Activated T-cell treated with anti-CD3 and anti-CD28 coated beads, Interleukin-2, amount 50 U/mL, for 4 hours (primary cell): Measurements from ENCODE around the gene IQCE. TPM values are rescaled to one million over a fixed set of nuclear protein-coding genes. Genes with fewer than 3 reads are reported as not detected.
"Not testable (repeated sequence)": the region's sequence is repeated elsewhere in the genome, so short reads cannot be mapped to it uniquely, and the experiment has no call there.

ENCODE experiments used
- ATAC-seq, 2 donors: fragments of 200-7000 bp; cut with Tn5 transposase; one replicate each; pipeline ENCODE4 v1.10.0; 2021
- DNase-seq: peaks from one replicate; pipeline ENCODE4 v3.0.0-alpha.2; 2020
- H3K27me3 Mint-ChIP-seq: one replicate; pipeline ENCODE4 v1.8.0; 2021; ENCODE audit warnings: low read depth, mixed read lengths
- H3K36me3 Mint-ChIP-seq: one replicate; pipeline ENCODE4 v1.8.0; 2022; ENCODE audit warnings: mixed read lengths; ENCODE audit not compliant: insufficient read depth
- H3K4me1 Mint-ChIP-seq: one replicate; pipeline ENCODE4 v1.8.0; 2021; ENCODE audit warnings: low read depth, mixed read lengths
- H3K4me3 Mint-ChIP-seq: one replicate; pipeline ENCODE4 v1.8.0; 2021; ENCODE audit warnings: mild to moderate bottlenecking, moderate library complexity, mixed read lengths
- H3K9me3 Mint-ChIP-seq: one replicate; pipeline ENCODE4 v1.8.0; 2021; ENCODE audit warnings: mixed read lengths
- total RNA-seq, 3 donors: library from RNA; stranded (reverse); gene quantifications; one replicate each; pipeline ENCODE4 v1.2.1, GENCODE V29; 2021

The IQCE gene
- total RNA-seq, 3 donors from 2014 or later: 8.9 to 10.4 (median 9.0) TPM

DNA sequence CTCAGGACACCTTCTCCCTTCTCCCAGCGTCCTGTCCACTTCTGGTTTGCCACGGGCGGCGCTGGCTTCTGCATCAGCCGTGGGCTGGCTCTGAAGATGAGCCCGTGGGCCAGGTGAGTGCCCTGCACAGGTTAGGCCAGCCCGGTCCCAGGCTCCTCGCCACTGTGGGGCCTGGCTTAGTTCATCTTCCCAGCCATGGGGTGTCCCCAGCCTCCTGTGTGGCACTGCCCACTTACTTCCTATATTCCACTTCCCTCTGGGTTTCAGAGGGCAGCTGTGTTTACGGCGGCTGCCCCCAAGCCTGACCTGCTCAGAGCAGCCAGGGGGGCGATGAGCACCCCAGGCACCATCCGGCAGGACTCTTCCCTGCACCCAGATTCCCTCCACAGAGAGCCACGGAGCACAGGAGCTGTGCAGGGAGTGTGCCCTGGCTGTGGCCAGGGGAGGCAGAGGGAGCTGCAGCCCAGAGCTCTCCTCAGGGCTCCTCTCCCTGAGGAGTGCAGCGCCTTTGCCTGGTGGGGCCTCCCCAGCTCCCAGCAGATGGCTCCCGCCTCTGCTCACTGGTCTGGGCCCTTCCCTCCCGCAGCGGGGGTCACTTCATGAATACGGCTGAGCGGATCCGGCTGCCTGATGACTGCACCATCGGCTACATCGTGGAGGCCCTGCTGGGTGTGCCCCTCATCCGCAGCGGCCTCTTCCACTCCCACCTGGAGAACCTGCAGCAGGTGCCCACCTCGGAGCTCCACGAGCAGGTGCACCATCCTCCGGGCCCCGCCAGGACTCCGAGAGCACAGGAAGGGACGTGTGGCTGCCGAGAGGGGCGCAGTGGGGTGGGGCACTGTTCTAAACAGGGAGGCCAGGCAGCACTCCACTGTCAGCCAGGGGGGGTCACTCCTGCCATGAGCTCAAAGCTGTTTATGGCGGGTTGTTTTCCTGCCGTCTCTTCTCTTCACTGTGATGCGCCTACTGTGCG, 32.8 kb upstream of the IQCE start:
- Mint-ChIP-seq H3K9me3 (no peaks in the 10 kb centered on the region), H3K36me3 (peaks cover 4% of the 10 kb centered on the region), H3K27me3 (no peaks in the 10 kb centered on the region), H3K4me1 (peaks cover 66% of the 10 kb centered on the region), H3K4me3 (no peak overlapping the region)
- no peak for DNase-seq
- no peak for ATAC-seq

DNA sequence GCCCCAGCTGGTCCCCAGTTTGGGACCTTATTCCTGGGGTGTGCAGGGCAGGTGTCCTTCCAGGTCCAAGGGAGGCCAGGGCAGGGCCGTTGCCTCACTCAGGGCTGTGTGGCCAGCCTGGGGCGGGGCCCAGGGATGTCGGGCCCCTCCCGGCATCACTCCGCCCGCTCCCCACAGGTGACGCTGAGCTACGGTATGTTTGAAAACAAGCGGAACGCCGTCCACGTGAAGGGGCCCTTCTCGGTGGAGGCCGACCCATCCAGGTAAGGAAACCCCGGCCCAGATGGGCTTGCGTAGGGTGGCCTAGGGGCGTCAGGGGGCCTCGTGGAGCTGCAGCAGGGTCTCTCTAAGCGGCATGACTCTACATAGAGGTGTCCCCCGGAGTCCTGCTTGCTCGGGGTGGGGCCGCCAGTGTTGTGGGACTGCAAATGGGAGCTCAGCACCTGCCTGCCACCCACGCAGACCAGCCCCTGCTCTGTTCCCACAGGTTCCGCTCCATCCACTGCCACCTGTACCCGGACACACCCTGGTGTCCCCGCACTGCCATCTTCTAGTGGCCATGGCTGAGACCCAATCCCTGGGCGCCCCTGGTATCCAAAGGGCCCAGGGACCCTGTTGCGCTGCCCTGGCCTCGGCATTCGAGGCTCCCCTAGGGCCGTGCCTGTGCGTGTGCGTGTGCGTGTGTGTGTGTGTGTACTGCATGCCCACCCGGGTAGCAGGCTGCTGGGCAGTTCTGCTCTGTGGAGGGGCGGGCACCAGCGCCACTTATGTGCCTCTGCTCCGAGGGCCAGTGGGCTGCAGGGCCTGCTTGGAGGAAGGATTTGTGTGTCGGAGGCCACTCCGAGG, 31.9 kb upstream of the IQCE start:
- no peak for ATAC-seq
- Mint-ChIP-seq H3K4me1 (peaks cover 63% of the 10 kb centered on the region), H3K27me3 (no peaks in the 10 kb centered on the region), H3K9me3 (no peaks in the 10 kb centered on the region), H3K4me3 (no peak overlapping the region), H3K36me3 (peaks cover 4% of the 10 kb centered on the region)
- DNase-seq: no peak

DNA sequence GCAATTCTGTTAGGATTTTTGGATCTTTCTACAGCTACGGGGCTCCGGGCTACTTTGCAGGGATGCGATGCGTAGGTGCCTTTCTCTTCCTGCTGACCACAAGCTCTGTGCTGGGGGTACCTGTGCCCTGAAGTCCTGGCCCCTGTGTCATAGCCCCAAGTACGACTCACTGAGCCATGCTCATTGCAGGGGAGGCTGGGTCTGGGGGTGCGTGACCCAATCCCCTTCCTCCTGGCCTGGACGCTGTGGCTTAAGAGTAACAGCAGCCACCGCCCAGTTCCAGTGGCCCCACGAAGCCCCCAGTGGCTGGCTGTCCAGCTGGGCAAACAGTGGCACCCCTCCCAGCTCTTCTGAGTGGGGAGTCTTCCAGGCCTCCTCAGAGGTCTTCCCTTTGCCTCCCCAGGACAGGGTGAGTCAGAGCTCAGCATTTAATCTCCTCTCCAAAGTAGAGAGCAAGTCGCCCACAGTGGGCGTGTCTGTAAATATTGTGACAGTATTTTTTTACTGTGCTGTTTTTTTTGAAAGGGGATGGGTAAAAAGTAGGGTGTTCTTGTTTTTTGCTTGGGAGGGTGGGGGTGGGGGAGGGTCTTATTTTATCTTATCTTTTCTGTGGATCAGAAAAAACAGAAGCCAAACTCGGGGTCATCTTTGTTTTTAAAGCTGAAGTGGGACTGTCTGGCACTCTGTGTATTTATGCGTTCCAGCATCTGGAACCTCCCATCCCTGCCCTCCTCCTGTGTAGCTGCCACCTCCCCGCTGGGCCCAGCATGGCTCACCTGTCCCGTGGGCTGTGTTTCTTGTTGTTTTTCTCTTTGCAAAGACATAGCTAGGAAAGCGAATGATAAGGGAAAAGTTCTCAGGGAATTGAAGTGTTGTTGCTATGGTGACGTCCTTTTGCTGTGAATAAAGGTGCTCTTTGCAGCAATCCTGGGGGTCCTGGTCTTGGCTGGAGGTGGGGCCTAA, 31.0 kb upstream of the IQCE start:
- no peak overlapping the region for H3K4me3 Mint-ChIP-seq
- peak; percentile 27 to 28 for ATAC-seq

DNA sequence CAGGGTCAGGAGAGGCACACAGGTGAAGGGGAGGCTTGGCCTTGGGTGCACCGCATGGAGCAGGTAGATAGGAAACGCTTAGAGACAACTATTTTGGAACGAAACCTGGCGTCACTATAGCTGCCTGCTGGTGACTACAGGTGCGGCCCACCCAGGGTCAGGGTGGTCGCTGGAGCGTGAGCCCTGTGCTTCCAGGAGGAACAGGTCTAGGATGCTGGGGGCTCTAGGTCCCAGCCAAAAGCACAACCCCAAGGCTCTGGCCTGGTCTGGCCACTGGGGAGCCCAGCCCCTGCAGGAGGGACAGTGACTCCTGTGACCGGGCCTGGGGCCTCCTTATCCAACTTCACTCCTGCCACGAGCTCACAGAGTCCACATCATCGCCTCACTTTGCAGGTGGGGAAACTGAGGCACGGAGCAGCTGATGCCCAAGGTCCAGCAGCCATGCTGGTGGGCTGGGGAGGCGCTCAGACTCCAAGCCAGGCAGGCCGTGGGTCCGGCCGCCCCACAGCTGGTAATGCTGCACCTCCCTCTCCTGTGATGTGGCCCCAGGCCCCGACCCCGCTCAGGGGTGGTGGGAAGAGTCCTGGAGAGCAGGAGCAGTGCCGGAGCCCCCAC, 30.2 kb upstream of the IQCE start:
- Mint-ChIP-seq H3K9me3 (no peaks in the 10 kb centered on the region), H3K4me3 (no peak overlapping the region), H3K27me3 (no peaks in the 10 kb centered on the region), H3K4me1 (peaks cover 53% of the 10 kb centered on the region), H3K36me3 (peaks cover 4% of the 10 kb centered on the region)
- no peak for DNase-seq
- ATAC-seq: no peak

More for the DNA sequence above, 31.0 kb upstream of the IQCE start:
- Mint-ChIP-seq H3K9me3 (no peaks in the 10 kb centered on the region), H3K4me1 (peaks cover 58% of the 10 kb centered on the region), H3K27me3 (no peaks in the 10 kb centered on the region), H3K36me3 (peaks cover 4% of the 10 kb centered on the region)
- DNase-seq: peak; percentile 59

DNA sequence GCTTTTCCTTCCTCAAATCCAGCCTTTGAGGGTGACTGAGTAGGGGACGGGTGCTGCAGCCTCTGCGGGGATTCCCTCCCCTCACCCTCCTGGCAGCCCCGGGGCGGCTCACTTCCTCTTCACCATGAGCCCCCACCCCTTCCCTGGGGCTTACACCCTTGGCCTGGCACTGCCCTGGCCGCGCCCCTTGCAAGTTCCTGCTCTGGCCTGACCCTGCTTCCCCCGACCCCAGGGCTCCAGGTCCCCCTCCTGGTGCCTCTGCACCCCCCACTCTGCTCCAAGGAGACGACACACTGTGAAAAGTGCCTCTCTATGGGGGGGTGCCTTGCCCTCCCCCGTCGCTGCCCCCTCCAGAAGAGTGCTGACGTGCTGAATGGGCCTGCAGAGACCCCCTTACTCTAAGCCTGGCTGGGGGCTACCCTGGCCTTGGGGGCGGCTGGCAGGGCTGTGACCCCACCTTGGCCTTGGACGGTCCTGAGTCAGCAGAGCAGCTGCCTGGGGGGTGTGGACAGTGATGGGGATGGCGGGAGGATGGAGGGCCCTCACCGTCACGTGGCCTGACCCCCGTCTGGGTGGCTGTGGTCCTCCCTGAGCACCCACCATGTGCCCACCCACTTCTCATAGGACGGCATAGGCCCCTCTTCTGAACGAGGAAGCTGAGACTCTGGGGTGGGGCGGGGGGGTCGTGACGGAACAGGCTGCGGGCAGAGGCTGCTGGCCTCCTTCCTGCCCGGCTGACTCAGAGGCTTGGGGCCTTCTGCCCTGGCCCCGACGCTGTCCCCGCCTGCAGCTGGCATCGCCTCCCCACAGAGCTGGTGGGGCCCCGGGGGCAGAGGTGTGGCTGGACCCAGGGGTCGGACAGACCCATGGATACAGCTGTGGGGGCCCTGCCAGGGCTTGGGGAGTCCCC, 29.4 kb upstream of the IQCE start:
- peaks cover 53% of the 10 kb centered on the region for H3K4me1 Mint-ChIP-seq
- peak overlapping the region; percentile 66 for H3K4me3 Mint-ChIP-seq
- H3K36me3 Mint-ChIP-seq: peaks cover 4% of the 10 kb centered on the region
- ATAC-seq: peak; percentile 55 to 56
- DNase-seq: no peak
- no peaks in the 10 kb centered on the region for H3K27me3 Mint-ChIP-seq
- no peaks in the 10 kb centered on the region for H3K9me3 Mint-ChIP-seq

DNA sequence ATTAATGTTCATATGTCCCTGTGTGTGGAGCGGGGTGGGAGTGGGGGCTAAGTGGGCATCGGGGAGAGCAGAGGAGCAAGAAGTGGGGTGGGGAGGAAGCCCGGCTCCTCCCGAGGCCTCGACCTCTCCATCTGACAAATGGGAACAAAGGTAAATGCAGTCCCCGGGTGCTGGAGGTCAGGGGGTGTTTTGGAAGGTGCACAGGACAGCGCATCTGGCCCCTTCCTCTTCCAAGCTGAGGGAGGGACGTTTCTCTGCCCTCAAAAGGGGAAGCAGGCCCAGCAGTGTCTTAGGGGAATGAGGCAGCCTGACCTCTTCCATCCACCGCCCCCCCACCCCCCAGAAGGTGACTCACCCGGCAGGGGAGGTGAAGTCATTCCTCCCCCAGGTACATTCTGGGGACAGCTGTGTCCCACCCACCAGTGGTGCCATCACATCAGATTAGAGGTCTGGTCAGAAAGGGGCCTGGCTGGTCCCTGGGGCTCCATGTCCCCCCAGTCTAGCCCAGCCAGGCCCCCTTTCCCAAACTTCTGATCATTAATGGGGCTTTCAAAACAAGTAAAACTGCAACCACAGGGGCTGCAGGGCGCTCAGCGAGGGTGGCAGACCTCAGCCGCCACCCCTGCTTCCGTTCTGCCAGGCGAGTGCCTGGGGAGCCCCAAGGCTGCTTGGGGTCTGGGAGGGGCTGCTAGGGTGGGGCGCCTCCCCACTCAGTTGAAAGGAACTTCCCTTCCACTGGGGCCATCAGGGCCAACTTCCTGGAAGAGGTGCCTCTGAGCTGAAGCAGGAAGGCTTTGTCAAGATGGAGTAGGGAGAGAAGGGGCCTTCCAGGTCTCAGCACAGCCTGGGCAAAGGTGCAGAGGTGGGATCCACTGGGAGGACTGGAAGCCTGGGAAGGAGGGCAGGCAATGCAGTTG, 28.4 kb upstream of the IQCE start:
- no peaks in the 10 kb centered on the region for H3K27me3 Mint-ChIP-seq
- ATAC-seq: peak; percentile 58 to 61
- peak; percentile 72 for DNase-seq
- no peaks in the 10 kb centered on the region for H3K9me3 Mint-ChIP-seq
- H3K4me1 Mint-ChIP-seq: peaks cover 53% of the 10 kb centered on the region
- H3K36me3 Mint-ChIP-seq: peaks cover 4% of the 10 kb centered on the region
- peak overlapping the region; percentile 66 for H3K4me3 Mint-ChIP-seq

DNA sequence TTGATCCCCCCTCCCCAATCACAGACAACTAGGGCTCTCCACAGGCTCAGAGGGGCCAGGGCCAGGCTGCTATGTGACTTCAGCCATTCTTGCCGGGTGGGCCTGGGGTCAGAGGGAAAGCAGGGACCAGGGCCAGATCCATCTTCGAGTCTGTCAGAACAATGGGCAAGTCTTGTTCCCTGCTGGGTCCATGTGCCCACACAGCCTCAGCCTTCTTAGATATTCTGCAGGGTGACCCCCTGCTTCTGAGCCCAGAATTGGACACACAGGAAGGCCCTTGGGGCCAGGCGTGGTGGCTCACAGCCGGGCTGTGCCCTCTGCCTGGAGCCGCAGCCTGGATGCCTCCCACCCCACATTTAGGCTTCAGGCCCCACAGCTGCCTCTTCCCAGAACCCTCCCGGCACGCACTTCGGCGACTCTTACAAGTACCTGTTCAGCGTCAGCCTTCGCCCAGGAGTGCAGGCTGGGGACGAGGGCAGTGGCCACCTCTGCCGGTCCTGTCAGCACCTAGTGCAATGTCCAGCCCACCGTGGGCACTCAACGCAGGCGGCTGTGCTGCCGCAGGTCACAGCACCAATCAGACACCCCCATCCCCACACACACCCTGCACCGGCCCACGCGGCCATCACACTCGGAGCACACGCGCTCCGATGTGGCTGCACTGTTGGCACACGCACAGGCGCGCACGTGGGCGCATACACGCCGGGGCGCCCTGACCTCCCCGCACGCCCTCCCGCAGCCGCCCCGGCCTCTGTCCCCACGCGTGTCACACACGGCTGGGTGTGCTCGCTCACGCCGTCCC, 27.6 kb upstream of the IQCE start:
- H3K9me3 Mint-ChIP-seq, H3K36me3 Mint-ChIP-seq, DNase-seq, H3K27me3 Mint-ChIP-seq, ATAC-seq: not testable (repeated sequence)
- Mint-ChIP-seq H3K4me3 (peak overlapping the region; percentile 66), H3K4me1 (peaks cover 46% of the 10 kb centered on the region)

DNA sequence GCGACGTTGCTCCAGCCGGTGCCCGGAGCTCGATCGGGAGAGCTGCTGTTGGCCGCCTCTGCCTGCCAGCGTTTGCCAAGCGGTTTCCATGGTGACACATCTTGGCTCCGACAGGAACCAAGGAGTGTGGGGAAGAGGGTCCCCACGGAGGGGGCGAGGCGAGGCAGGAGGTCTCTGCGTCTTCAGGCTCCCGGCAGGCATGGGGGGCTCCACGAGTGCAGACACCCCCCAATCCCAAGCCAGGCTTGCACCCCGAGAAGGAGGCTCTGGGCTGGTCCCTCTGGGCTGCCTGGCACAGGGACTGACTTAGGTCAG, 27.0 kb upstream of the IQCE start:
- H3K27me3 Mint-ChIP-seq, H3K36me3 Mint-ChIP-seq, DNase-seq, H3K4me3 Mint-ChIP-seq, H3K9me3 Mint-ChIP-seq, ATAC-seq: not testable (repeated sequence)
- peaks cover 42% of the 10 kb centered on the region for H3K4me1 Mint-ChIP-seq

DNA sequence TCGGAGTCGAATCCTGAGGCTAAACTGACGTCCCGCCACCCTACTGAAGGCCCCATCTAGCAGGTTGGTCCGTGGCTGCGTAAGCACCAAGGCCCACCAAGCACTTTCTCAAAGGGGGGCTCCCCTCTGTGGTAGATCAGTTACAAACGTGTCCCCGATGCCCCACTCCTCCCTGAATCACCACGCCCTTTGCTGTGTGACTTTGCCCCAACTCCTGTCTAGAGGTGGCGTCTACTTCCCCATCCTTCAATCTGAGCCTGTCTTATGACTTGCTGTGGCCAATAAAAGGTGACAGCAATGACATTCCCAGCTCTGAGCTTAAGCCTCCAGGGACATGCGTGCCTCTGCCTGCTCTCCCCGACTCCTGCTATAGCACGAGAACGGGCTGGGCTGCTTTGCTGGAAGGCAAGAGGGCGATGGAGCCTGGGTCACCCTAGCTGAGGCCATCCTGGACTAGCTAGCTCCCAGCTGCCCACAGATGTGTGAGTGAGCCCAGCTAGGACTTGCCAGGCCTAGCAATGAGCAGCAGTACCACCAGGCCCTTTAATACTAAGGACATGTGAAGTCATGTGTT, 26.5 kb upstream of the IQCE start:
- DNase-seq, H3K4me3 Mint-ChIP-seq, H3K27me3 Mint-ChIP-seq, H3K36me3 Mint-ChIP-seq, H3K9me3 Mint-ChIP-seq, ATAC-seq: not testable (repeated sequence)
- H3K4me1 Mint-ChIP-seq: peaks cover 38% of the 10 kb centered on the region

DNA sequence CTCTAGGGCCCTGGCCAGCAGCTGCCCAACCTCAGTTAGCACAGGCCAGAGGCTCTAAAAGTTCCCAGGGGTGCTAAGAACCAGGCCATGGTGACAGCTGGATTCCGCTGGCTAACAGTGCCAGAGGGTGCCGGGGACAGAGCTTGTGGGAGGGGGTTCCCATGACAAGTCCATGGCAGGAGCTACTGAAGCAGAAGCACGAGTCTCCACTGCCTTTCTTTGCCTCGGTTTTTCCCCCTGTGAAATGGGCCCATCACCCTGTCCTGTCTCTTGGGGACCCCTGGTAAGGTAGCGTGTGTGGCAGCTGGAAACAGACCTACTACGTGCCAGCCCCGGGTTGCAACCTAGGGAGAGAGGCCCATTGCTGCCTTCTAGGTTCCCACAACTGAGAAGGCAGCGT, 26.0 kb upstream of the IQCE start:
- ATAC-seq, DNase-seq, H3K4me3 Mint-ChIP-seq, H3K9me3 Mint-ChIP-seq, H3K27me3 Mint-ChIP-seq, H3K36me3 Mint-ChIP-seq: not testable (repeated sequence)
- peaks cover 33% of the 10 kb centered on the region for H3K4me1 Mint-ChIP-seq

DNA sequence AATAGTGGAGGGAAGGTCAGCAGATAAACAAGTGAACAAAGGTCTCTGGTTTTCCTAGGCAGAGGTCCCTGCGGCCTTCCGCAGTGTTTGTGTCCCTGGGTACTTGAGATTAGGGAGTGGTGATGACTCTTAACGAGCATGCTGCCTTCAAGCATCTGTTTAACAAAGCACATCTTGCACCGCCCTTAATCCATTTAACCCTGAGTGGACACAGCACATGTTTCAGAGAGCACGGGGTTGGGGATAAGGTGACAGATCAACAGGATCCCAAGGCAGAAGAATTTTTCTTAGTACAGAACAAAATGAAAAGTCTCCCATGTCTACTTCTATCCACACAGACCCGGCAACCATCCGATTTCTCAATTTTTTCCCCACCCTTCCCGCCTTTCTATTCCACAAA, 25.2 kb upstream of the IQCE start:
- not testable (repeated sequence) for H3K4me3 Mint-ChIP-seq, H3K9me3 Mint-ChIP-seq, H3K27me3 Mint-ChIP-seq, ATAC-seq, H3K36me3 Mint-ChIP-seq, DNase-seq
- peaks cover 25% of the 10 kb centered on the region for H3K4me1 Mint-ChIP-seq
